Mammary epithelial cell (primary cell): ENCODE measurements around the gene CD1D.

Source experiments
- CTCF ChIP-seq, 2 donors: IDR thresholded peaks in 1 of 2; conservative IDR thresholded peaks in 1 of 2; 2 replicates each; pipeline ENCODE4 v1.5.1; 2011 to 2012; ENCODE audit warnings: inconsistent platforms in 2 of 2, low read length in 2 of 2, mild to moderate bottlenecking in 2 of 2, control low read depth in 1 of 2, low read depth in 1 of 2; ENCODE audit not compliant: insufficient read depth in 1 of 2; ENCODE audit errors: extremely low read depth in 1 of 2
- EZH2 ChIP-seq: IDR thresholded peaks from 2 replicates; pipeline ENCODE4 v1.6.1; 2012; ENCODE audit warnings: low read length, inconsistent platforms, borderline replicate concordance

GRCh38 chr1:158146739-158147138, 34.0 kb upstream of the CD1D start:
- TF ChIP-seq CTCF (conservative IDR thresholded peaks at IDR 0.05 in 1 of 2, IDR thresholded peaks at IDR 0.05 in 1 of 2; ENCODE audit: extremely low read depth in 1 of 2, insufficient read depth in 1 of 2, low read depth in 1 of 2, low read length in 2 of 2) = no peak
- TF ChIP-seq EZH2 = no peak
